ENCODE results near the gene ARGFX.
A peak's percentile ranks its signal among the peaks of the same experiment; 100 is the strongest.
"Not testable (repeated sequence)": the region's sequence is repeated elsewhere in the genome, so short reads cannot be mapped to it uniquely, and the experiment has no call there.

Gene ARGFX

GRCh38 chr3:121567649-121568048, at the start of gene ARGFX:
ARGFX (plus strand) TSS chr3:121567949; CDS start chr3:121570714, 2,765 bp downstream.
- DNase-seq = no peak

GRCh38 chr3:121517953-121518655, 49.6 kb upstream of the ARGFX start:
- no peak for DNase-seq

- DNase-seq = no peak
Observed at GRCh38 chr3:121520510-121520909, 47.2 kb upstream of the ARGFX start.

DNA sequence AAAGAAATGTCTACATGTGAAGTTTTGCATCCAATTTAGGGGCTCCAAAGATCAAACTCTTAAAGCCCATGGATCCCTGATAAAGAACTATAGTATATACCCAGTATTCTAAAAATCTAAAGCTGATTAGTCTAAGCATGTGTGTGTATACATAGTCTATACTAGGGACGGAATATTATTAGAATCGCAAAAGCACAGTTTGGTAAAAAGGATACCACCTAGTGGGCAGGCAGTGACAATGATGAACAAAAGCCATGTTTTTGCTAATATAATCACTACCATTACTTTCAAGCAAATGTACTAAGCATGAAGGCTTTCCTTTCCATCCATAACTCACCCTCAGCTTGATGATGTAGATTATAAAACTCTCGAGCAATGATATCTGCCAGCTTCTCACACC, 38.4 kb upstream of the ARGFX start:
- DNase-seq = no peak

GRCh38 chr3:121531269-121531668, 36.5 kb upstream of the ARGFX start:
- no peak for DNase-seq

GRCh38 chr3:121542924-121543323, 24.8 kb upstream of the ARGFX start:
- DNase-seq = no peak

DNA sequence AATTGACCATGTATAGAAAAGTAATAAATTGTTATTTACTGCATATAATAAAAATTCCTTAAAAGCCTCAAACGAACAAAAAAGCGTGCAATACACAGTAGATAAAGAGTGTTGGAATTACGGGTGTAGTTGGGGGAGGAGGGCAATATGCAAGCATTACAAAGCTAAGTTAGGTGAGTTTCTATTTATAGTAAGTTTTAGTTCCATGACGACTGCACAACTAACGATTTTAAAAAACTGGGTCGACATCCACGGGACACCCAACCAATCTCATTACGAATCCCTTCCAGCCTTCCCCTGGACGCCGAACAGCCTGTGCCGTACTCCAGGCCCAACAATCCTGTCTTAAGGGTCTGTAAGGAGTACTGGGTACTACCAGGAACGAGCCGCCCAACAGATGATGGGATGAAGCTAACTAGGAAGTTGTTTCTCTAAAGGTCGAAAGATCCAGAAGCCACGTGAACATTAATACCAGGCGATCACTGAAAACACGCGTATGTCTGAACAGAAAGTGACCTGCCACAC, 22.6 kb upstream of the ARGFX start:
- no peak for DNase-seq

- DNase-seq = peak; percentile 69
Observed at GRCh38 chr3:121545574-121546455, 21.9 kb upstream of the ARGFX start, which contains the start of gene POLQ. POLQ (minus strand) TSS chr3:121545988; CDS start chr3:121545877, 111 bp downstream.

GRCh38 chr3:121552379-121552778, 15.4 kb upstream of the ARGFX start:
- DNase-seq = no peak

DNA sequence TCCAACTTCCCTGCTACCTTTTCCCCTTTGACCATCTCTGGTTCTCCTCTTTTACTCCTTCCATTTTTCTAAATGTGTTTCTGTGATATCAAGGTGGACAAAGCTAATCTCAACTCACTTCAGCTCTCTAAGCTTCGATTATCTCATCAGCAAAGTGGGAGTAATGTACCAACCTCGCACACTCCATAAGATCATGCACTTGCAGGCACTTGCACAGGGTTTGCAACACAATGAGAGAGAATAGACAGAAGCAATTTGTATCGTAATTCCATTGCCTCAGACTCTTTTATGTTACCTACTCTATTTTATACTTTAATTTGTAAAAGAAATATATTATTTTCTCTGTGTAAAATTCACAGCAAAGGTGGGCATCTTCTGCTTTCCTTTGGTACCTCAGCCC, 15.0 kb upstream of the ARGFX start:
- no peak for DNase-seq

GRCh38 chr3:121557426-121557934, 10.3 kb upstream of the ARGFX start:
- DNase-seq = no peak

DNA sequence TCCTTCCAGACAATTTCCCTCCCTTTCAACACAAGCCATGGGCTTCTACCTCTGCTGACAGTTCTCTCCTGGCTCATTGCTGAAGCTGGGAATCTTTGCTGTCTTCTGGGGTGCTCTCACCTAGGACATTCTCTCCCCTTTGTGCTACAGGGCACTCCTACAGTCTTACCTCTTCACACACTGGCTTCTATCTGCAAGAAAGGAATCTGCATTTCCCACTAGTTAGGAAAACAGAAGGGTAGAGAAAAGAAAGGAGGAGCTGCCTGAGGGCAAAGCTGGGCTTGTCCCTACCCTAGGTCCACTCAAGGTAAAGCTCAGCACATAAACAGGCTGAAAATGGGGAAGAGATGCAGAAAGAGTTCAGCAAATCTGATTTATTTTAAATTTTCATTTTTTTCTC, 5.6 kb upstream of the ARGFX start:
- no peak for DNase-seq

GRCh38 chr3:121566773-121567172, 976 bp upstream of the ARGFX start:
- no peak for DNase-seq

DNA sequence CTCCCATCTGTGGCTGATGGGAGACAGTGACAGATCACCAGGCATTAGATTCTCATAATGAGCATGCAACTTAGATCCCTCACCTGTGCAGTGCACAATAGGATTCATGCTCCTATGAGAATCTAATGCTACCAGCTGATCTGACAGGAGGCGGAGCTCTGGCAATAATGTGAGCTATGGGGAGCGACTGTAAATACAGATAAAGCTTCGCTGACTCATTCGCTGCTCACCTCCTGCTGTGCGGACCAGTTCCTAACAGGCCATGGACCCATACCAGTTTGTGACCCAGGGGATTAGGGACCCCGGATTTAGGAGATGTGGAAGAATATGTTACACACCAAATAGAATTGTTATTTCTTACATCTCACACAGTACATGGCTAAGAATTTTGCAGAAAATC, 6.7 kb downstream of the ARGFX start:
- DNase-seq = no peak

DNA sequence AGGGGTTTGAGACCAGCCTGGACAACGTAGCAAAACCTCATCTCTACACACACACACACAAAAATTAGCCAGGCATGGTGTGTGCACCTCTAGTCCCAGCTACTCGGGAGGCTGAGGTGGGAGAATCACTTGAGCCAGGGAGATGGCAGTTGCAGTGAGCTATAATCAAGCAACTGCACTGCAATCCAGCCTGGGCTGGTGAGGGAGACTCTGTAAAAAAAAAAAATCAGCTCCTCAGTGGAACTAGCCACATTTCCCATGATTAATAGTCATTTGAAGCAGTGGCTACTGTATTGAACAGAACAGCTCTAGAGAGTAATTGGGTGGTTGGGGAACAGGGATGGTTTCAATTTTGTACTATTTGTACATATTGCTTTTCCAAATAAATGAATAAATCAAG, 13.9 kb downstream of the ARGFX start:
- no peak for DNase-seq

GRCh38 chr3:121584418-121584817, 16.7 kb downstream of the ARGFX start:
- DNase-seq = no peak

DNA sequence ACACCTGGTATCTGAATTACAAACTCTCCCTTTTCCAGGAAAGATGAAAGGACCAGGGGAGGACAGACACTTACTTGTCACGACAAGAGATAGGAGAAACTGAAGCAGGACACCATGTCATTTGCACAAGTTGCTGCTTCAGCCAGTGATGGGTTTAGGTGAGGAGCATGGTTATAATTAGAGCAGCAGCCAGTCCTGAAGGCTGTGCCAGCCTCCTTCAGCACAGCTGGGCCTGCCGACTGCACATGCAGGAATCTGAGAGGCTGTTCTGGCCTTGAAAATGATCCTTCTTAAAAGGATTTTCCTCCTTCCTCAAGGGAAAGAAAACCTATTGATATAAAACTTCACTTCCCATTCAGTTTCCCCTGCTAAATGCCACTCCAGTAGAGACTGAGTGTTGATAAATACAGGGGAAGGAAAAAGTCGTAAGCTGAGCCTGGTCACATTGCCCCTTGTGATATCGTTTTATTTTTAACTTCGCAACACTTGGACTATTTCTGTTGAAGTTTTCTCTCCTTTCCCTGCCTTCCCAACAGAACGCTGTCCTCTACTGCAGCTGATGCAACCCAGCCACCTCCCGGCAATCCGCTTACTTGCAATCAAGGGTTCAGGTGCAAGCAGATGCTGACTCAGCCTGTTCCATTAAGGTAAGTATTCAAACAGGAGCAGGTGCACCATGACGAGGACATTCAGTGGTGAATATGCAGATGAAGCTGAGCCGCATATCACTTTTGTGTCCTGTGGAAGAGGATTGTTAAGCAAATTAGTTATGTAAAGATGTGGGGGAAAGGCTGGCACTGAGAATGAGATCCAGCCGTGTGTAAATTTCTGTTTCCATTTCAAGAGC, 25.3 kb downstream of the ARGFX start, which contains the start of gene FBXO40:
Gene FBXO40, plus strand, starts transcription at position 524 of the 847 bp plus-strand sequence. CDS start 27,197 bp downstream, outside the sequence.
- DNase-seq = peak; percentile 63

DNA sequence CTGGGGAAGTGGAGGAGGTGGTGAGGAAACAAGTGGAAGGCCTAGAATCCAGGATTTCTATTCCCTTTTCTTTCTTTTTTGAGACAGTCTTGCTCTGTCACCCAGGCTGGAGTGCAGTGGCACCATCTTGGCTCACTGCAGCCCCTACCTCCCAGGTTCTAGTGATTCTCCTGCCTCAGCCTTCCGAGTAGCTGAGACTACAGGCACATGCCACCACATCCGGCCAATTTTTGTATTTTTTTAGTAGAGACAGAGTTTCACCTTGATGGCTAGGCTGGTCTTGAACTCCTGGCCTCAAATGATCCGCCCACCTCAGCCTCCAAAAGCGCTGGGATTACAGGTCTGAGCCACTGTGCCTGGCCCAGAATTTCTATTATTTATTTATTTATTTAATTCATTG, 26.1 kb downstream of the ARGFX start:
- not testable (repeated sequence) for DNase-seq

DNA sequence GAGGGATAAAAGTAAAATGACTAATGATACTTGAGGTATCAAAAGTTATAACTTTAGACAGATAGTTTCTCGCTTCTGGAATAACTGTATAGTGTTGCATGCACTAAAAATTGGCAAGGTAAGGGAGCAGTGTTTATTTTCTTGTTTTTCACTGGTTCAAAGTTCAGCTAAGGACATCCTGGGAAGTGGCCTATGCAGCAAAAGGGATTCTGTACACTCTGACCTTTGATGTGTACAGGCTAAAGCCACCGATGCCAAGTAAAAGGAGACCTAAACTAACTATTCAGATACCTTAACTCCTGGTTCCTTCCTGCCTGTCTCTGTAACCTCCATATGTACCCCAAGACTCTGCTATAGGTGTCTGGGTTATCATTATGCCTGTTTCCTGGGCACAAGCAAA, 27.1 kb downstream of the ARGFX start:
- no peak for DNase-seq

GRCh38 chr3:121595765-121596406, 28.1 kb downstream of the ARGFX start:
- no peak for DNase-seq

DNA sequence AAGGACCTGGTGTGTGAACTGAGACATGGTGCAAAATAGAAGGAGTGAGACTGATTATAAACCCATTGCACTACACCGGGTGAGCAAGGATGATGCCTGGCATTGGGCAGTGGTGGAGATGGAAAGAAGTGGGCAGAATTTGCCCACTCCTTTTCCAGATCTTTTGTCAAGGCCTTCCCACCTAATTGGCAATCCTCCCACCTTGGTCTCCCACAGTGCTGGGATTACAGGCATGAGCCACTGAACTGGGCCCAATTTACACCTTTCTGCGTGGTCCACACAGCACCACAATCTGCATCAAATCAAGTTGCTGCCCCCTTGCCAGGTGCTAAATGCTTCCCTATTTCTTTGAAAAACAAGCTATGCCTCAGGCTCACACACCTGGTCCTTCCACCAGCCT, 30.8 kb downstream of the ARGFX start:
- no peak for DNase-seq

DNA sequence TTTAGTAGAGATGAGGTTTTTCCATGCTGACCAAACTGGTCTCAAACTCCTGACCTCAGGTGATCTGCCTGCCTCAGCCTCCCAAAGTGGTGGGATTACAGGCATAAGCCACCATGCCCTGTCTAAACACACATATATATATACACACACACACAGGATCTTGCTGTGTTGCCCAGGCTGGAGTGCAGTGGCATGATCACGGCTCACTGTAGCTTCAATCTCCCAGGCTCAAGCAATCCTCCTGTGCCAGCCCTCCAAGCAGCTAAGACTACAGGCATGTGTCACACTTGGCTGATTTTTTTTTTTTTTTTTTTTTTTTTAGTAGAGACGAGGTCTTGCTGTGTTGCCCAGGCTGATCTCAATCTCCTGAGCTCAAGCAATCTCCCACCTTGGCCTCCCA, 32.2 kb downstream of the ARGFX start:
- DNase-seq = not testable (repeated sequence)

All from NCI-H187 treated with DMSO at 0.1 percent for 48 hours (cell line).